ENCODE measurements around the gene RASSF1. TPM values are rescaled to one million over a fixed set of nuclear protein-coding genes. Genes with fewer than 3 reads are reported as not detected.
"Not testable (repeated sequence)": the region's sequence is repeated elsewhere in the genome, so short reads cannot be mapped to it uniquely, and the experiment has no call there.

Gene RASSF1
- total RNA-seq, 1 experiment from 2014 or later, result 14.7 TPM

DNA sequence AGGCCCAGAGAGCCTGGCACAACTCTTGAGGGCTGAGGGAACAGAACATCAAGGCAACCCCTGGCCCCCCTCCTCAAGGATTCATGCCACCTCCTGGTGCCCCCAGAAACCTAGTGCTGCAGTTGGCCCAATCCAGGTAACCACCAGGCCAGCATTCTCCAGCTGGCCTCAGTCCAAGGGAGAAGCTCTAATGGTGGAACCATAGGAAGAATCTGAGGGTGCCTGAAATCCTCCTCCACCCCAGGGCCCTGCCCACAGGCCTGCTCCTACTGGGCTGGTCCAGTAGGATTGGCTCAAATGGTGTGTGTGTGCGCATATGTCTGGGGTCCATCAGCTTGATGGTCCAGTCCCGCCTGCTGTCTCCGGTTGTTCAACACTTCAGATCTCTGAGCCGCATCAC lies 25.8 kb downstream of the RASSF1 start:
- H3K27ac Mint-ChIP-seq (ENCODE audit: unreplicated experiment), result peak overlapping the region; percentile 79
- peaks cover 28% of the 10 kb centered on the region for H3K4me1 Mint-ChIP-seq (ENCODE audit: low read depth, unreplicated experiment)
- no peaks in the 10 kb centered on the region for H3K9me3 Mint-ChIP-seq (ENCODE audit: low read depth, unreplicated experiment)
- no peaks in the 10 kb centered on the region for H3K27me3 Mint-ChIP-seq (ENCODE audit: unreplicated experiment)
- intact Hi-C loops (cut with micrococcal nuclease; ENCODE audit: unreplicated experiment), result no loop called here
- no peak for DNase-seq
- TF ChIP-seq, protein P1, sequence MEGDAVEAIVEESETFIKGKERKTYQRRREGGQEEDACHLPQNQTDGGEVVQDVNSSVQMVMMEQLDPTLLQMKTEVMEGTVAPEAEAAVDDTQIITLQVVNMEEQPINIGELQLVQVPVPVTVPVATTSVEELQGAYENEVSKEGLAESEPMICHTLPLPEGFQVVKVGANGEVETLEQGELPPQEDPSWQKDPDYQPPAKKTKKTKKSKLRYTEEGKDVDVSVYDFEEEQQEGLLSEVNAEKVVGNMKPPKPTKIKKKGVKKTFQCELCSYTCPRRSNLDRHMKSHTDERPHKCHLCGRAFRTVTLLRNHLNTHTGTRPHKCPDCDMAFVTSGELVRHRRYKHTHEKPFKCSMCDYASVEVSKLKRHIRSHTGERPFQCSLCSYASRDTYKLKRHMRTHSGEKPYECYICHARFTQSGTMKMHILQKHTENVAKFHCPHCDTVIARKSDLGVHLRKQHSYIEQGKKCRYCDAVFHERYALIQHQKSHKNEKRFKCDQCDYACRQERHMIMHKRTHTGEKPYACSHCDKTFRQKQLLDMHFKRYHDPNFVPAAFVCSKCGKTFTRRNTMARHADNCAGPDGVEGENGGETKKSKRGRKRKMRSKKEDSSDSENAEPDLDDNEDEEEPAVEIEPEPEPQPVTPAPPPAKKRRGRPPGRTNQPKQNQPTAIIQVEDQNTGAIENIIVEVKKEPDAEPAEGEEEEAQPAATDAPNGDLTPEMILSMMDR (IDR thresholded peaks at IDR 0.05; ENCODE audit: unreplicated experiment), result no peak
- CTCF ChIA-PET, result no interaction called here
- H3K4me3 Mint-ChIP-seq (ENCODE audit: low read depth, unreplicated experiment), result no peak overlapping the region
- peaks cover 20% of the 10 kb centered on the region for H3K36me3 Mint-ChIP-seq (ENCODE audit: insufficient read depth, unreplicated experiment)
- no TSS peak for BruUV-seq (replicated peaks)

DNA sequence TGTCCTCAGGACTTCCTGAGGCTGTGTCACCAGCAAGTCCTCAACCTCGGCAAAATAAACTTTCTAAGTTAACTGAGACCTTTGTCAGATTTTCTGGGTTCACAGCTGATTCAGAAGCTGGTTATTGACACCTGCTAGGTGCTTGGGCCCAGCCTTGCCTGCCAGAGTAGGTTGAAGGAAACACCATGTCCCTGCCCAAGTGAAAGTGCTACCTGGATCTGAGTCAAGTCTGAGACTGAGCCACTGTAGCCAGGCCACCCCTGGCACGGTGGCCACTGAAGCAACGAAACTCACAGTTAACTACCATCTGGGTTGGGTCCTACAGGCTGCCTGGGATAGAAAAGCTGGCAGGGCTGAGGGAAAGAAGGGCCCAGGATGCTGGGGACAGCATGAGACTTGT lies 26.3 kb downstream of the RASSF1 start:
- H3K27ac Mint-ChIP-seq (ENCODE audit: unreplicated experiment), result no peak overlapping the region
- no peaks in the 10 kb centered on the region for H3K27me3 Mint-ChIP-seq (ENCODE audit: unreplicated experiment)
- peaks cover 28% of the 10 kb centered on the region for H3K4me1 Mint-ChIP-seq (ENCODE audit: low read depth, unreplicated experiment)
- H3K36me3 Mint-ChIP-seq (ENCODE audit: insufficient read depth, unreplicated experiment), result peaks cover 20% of the 10 kb centered on the region
- no peak for DNase-seq
- no peak overlapping the region for H3K4me3 Mint-ChIP-seq (ENCODE audit: low read depth, unreplicated experiment)
- no TSS peak for BruUV-seq (replicated peaks)
- no peaks in the 10 kb centered on the region for H3K9me3 Mint-ChIP-seq (ENCODE audit: low read depth, unreplicated experiment)
- CTCF ChIA-PET, result interaction anchor here (1.1 kb wide), 1 partner anchor 22 kb away, joined by 3 read pairs; no protein-coding TSS in a partner anchor
- TF ChIP-seq, protein P1 (IDR thresholded peaks at IDR 0.05; ENCODE audit: unreplicated experiment), result no peak
- intact Hi-C loops (cut with micrococcal nuclease; ENCODE audit: unreplicated experiment), result no loop called here

DNA sequence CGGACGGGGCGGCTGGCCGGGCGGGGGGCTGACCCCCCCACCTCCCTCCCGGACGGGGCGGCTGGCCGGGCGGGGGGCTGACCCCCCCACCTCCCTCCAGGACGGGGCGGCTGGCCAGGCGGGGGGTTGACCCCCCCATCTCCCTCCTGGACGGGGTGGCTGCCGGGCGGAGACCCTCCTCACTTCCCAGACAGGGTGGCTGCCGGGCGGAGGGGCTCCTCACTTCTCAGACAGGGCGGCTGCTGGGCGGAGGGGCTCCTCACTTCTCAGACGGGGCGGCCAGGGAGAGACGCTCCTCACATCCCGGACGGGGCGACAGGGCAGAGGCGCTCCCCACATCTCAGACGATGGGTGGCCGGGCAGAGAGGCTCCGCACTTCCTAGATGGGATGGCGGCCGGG lies 28.6 kb downstream of the RASSF1 start:
- H3K27ac Mint-ChIP-seq (ENCODE audit: unreplicated experiment); H3K36me3 Mint-ChIP-seq (ENCODE audit: insufficient read depth, unreplicated experiment); CTCF ChIA-PET; DNase-seq; intact Hi-C loops (cut with micrococcal nuclease; ENCODE audit: unreplicated experiment); BruUV-seq (replicated peaks); H3K27me3 Mint-ChIP-seq (ENCODE audit: unreplicated experiment); H3K4me3 Mint-ChIP-seq (ENCODE audit: low read depth, unreplicated experiment); H3K9me3 Mint-ChIP-seq (ENCODE audit: low read depth, unreplicated experiment): not testable (repeated sequence)
- H3K4me1 Mint-ChIP-seq (ENCODE audit: low read depth, unreplicated experiment), result peaks cover 27% of the 10 kb centered on the region

DNA sequence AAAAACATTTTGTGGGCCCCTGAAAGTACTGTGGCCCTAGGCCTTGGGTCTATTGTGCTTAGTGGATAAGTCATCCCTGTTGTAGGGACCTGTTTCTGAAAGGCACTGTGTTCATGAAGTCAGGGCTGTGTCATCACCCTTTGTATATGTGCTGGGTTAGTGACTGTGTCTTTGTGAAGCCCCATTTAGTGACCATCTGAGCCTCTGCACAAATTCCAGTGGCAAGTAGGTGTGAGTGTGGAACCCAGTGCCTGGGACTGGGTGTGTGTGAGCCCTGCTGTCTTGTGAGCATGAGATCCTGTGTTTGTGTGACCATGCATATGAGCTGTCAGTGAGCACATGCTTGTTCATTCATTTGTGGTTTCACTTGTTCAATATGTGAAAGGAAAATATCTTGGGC lies 36.0 kb downstream of the RASSF1 start:
- intact Hi-C loops (cut with micrococcal nuclease; ENCODE audit: unreplicated experiment), result no loop called here
- DNase-seq, result no peak
- Mint-ChIP-seq H3K27ac (ENCODE audit: unreplicated experiment) (no peak overlapping the region), H3K4me3 (ENCODE audit: low read depth, unreplicated experiment) (no peak overlapping the region), H3K36me3 (ENCODE audit: insufficient read depth, unreplicated experiment) (peaks cover 15% of the 10 kb centered on the region), H3K27me3 (ENCODE audit: unreplicated experiment) (no peaks in the 10 kb centered on the region), H3K9me3 (ENCODE audit: low read depth, unreplicated experiment) (no peaks in the 10 kb centered on the region), H3K4me1 (ENCODE audit: low read depth, unreplicated experiment) (peaks cover 17% of the 10 kb centered on the region)
- CTCF ChIA-PET, result interaction anchor here (0.7 kb wide), 1 partner anchor 12 kb away, joined by 5 read pairs; no protein-coding TSS in a partner anchor
- BruUV-seq (replicated peaks), result no TSS peak
- TF ChIP-seq, protein P1 (IDR thresholded peaks at IDR 0.05; ENCODE audit: unreplicated experiment), result no peak

DNA sequence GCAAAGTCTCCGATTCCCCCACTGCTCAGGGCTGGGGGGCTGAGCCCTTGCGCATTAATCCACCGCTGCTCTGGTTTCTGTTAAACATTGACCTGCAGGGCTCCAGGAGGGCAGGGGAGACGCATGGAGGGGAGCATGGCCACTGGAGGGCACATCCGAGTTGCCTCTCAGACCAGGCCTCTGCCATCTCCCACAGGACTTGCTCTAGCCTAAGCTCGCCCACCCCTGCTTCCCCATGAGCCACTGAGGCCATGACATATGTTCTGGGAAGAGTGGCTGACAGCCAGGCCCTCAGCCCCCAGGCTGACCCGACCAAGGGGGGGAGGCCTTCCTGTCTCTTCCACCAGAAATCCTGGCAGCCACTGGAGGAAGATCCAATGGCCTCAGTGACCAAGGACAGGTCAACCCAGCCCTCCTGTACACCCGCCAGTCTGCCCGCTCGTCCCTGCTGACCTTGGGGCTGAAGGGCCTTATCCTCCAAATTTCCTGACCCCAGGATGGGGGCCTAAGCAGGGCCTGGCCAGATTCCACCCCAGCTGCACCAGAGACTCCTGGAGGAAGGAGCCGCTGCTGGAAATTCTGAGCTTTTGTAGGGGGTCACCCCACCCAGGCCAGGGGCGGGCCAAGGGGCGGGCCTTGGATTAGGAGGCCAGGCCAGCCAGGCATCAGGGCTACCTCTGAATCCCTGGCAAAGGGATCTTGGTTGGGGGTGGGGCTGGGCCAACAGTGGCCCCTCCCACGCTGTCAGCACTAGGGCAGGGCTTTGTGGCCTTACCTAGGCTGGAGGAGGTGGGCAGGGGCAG lies 37.4 kb downstream of the RASSF1 start, which contains the start of gene HYAL1:
TSS of gene HYAL1 (minus strand) at position 562 of the 803 bp plus-strand sequence. CDS start 618 bp downstream, outside the sequence.
- peak; percentile 29 for DNase-seq
- Mint-ChIP-seq H3K27ac (ENCODE audit: unreplicated experiment) (no peak within 1 kb of the TSS), H3K27me3 (ENCODE audit: unreplicated experiment) (no peaks in the 10 kb centered on the region), H3K9me3 (ENCODE audit: low read depth, unreplicated experiment) (no peaks in the 10 kb centered on the region), H3K4me3 (ENCODE audit: low read depth, unreplicated experiment) (no peak within 1 kb of the TSS), H3K36me3 (ENCODE audit: insufficient read depth, unreplicated experiment) (peaks cover 25% of the 10 kb centered on the region), H3K4me1 (ENCODE audit: low read depth, unreplicated experiment) (peaks cover 20% of the 10 kb centered on the region)
- TF ChIP-seq, protein P1 (IDR thresholded peaks at IDR 0.05; ENCODE audit: unreplicated experiment), result no peak
- CTCF ChIA-PET, result interaction anchor here (0.8 to 1.2 kb wide), 2 partner anchors 14 to 21 kb away, joined by 3 to 7 read pairs; no protein-coding TSS in a partner anchor
- BruUV-seq (replicated peaks), result no TSS peak
- intact Hi-C loops (cut with micrococcal nuclease; ENCODE audit: unreplicated experiment), result no loop called here
